ENCODE results near the gene DAG1.

DNA sequence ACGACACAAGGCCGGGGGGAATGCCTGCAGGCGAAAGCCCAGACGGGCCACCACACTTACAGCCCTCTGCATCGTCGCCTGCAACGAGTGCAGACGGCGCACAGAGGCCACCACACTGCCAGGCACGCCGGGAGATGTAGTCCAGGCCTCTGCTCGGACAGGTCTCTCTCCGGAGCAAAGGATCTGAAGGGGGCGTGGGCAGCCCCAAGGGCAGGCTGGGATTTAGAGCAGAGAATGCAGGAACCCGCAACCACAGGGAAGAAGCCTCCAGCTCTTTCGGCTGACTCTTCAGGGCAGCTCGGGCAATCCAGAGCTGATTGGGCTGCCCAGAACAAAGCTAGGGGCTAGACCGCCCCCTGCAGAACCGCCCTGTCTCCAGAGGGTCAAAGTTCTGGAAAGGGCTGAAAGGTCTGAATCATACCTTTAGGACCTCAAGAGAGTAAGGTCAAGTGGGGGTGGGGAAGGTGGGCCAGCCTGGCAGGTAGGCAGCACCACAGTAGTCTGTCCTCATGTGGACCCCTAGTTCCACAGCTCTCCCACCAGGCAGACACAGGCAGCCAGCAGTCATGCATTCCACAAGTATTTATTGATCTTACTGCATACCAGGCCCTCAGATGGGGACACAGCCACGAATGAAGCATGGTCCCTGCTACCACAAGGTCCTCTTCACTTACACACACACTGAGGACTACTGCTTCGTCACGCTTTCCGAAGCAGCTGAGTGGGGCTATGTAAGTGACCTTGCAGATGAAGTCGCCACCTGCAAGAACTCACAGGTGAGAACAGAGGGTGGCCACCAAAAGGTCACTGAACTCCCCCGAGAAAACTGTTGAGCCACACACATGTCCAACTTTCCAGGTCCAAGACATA is 47.5 kb upstream of the DAG1 start, which contains the start of gene AMT:
- TF ChIP-seq, protein P1, sequence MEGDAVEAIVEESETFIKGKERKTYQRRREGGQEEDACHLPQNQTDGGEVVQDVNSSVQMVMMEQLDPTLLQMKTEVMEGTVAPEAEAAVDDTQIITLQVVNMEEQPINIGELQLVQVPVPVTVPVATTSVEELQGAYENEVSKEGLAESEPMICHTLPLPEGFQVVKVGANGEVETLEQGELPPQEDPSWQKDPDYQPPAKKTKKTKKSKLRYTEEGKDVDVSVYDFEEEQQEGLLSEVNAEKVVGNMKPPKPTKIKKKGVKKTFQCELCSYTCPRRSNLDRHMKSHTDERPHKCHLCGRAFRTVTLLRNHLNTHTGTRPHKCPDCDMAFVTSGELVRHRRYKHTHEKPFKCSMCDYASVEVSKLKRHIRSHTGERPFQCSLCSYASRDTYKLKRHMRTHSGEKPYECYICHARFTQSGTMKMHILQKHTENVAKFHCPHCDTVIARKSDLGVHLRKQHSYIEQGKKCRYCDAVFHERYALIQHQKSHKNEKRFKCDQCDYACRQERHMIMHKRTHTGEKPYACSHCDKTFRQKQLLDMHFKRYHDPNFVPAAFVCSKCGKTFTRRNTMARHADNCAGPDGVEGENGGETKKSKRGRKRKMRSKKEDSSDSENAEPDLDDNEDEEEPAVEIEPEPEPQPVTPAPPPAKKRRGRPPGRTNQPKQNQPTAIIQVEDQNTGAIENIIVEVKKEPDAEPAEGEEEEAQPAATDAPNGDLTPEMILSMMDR (IDR thresholded peaks at IDR 0.05) = no peak
- no peak for TF ChIP-seq EZH2phosphoT487 (IDR thresholded peaks at IDR 0.05)
